HL-60 (cell line): Measurements from ENCODE around the gene ZCCHC2.

Experiments used
- DNase-seq, 2 experiments: peaks; one replicate each; pipeline ENCODE4 v3.0.0-alpha.2; 2010 to 2020; ENCODE audit warnings: low read depth in 1 of 2, low spot score in 1 of 2
- H3K27ac ChIP-seq: fragments of 250-450 bp; sonication (Bioruptor Pico); replicated peaks from 2 replicates; pipeline ENCODE4 v1.5.1; 2020; ENCODE audit warnings: mild to moderate bottlenecking, moderate library complexity
- H3K27me3 ChIP-seq: fragments of 250-450 bp; sonication (Bioruptor Pico); 2 replicates; pipeline ENCODE4 v1.5.1; 2021; ENCODE audit warnings: mild to moderate bottlenecking, moderate library complexity; ENCODE audit not compliant: insufficient read depth, poor library complexity, severe bottlenecking
- H3K4me3 ChIP-seq: replicated peaks from 2 replicates; pipeline ENCODE4 v1.5.1; 2011; ENCODE audit warnings: mild to moderate bottlenecking, control low read depth, low read length; ENCODE audit not compliant: insufficient read depth
- CTCF ChIP-seq: IDR thresholded peaks from one replicate; pipeline ENCODE4 v1.5.1; 2011; ENCODE audit warnings: low read length, control low read depth, inconsistent platforms; ENCODE audit not compliant: insufficient read depth
- GABPA ChIP-seq: IDR thresholded peaks from 2 replicates; pipeline ENCODE4 v1.6.1; 2012; ENCODE audit warnings: low read depth
- POLR2AphosphoS5 ChIP-seq: IDR thresholded peaks from 2 replicates; pipeline ENCODE4 v1.6.1; 2012; ENCODE audit warnings: low read depth
- REST ChIP-seq: IDR thresholded peaks from 2 replicates; pipeline ENCODE4 v1.6.1; 2012; ENCODE audit warnings: low read depth; ENCODE audit not compliant: insufficient replicate concordance
- SPI1 ChIP-seq: IDR thresholded peaks from 2 replicates; pipeline ENCODE4 v1.6.1; 2012; ENCODE audit warnings: low read depth, mild to moderate bottlenecking, borderline replicate concordance

The ZCCHC2 gene

GRCh38 chr18:62537946-62538345 lies 15.1 kb downstream of the ZCCHC2 start:
- TF ChIP-seq CTCF (no peak), GABPA (no peak), REST (no peak), POLR2AphosphoS5 (no peak), SPI1 (no peak)
- H3K4me3 ChIP-seq = no peak overlapping the region
- H3K27ac ChIP-seq = no peak overlapping the region

GRCh38 chr18:62538881-62539280 lies 16.1 kb downstream of the ZCCHC2 start:
- TF ChIP-seq POLR2AphosphoS5 = no peak
- TF ChIP-seq SPI1 = no peak
- no peak for TF ChIP-seq GABPA
- Histone ChIP-seq H3K27ac (no peak overlapping the region), H3K4me3 (no peak overlapping the region), H3K27me3 (no peaks in the 10 kb centered on the region)
- DNase-seq = no peak

More at GRCh38 chr18:62537946-62538345, 15.1 kb downstream of the ZCCHC2 start:
- DNase-seq = no peak
- no peaks in the 10 kb centered on the region for H3K27me3 ChIP-seq

- H3K4me3 ChIP-seq = no peak overlapping the region
- no peaks in the 10 kb centered on the region for H3K27me3 ChIP-seq
- no peak for TF ChIP-seq SPI1
- no peak for TF ChIP-seq CTCF
- no peak for TF ChIP-seq GABPA
- TF ChIP-seq REST = no peak
- TF ChIP-seq POLR2AphosphoS5 = no peak
- H3K27ac ChIP-seq = no peak overlapping the region
- DNase-seq = no peak
These were observed 16.7 kb downstream of the ZCCHC2 start for GRCh38 chr18:62539284-62540165.

- TF ChIP-seq REST (no peak), POLR2AphosphoS5 (no peak), CTCF (no peak), GABPA (no peak)
- no peak for DNase-seq
- no peak overlapping the region for H3K27ac ChIP-seq
- no peaks in the 10 kb centered on the region for H3K27me3 ChIP-seq
- H3K4me3 ChIP-seq = no peak overlapping the region
These were observed 20.2 kb downstream of the ZCCHC2 start for GRCh38 chr18:62543021-62543420.
